HG03432 (cell line): Measurements from ENCODE around the gene WSB2.

Source experiments
- ATAC-seq: cut with Tn5 transposase; IDR thresholded peaks from one replicate; pipeline ENCODE4 v1.9.1; 2021; ENCODE audit warnings: mild to moderate bottlenecking, moderate library complexity; ENCODE audit not compliant: unreplicated experiment

The WSB2 gene

DNA sequence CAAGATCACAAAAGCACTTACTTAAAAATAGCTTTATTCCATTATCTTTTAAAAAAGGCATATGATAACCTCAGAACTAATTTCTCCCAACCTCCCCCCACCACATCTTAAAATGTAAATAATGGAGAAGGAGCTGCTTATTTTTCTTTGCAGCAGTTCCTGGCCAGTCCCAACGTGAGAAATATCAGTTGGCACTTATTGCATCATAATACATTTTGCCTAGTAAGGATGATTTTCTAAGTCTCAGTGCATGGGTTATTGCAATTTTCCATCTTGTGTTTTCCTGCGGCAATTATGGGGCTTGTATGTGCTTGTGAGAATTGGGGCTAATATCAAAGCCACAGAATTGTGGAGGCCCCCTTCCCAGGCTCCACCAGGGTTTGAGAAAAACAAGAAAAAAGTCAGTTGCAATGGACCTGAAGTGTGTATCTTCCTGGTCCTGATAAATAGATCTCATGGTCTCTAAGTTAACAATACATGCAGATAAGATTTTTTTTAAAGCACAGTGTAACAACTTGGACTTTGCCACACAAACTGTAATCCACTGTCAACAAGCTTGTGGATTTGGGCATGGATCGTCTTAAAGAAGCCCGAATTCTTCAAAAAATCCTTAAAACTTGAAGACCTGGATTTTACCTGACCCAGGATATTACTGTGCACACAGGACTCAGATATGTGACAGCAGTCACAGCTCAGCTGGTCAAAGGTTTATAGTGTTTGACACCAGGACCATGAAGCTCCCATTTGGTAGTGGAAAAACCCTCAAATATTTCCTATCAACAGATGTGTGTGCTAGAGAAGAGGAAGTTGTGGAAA lies 2.8 kb upstream of the WSB2 start:
- no peak for ATAC-seq

DNA sequence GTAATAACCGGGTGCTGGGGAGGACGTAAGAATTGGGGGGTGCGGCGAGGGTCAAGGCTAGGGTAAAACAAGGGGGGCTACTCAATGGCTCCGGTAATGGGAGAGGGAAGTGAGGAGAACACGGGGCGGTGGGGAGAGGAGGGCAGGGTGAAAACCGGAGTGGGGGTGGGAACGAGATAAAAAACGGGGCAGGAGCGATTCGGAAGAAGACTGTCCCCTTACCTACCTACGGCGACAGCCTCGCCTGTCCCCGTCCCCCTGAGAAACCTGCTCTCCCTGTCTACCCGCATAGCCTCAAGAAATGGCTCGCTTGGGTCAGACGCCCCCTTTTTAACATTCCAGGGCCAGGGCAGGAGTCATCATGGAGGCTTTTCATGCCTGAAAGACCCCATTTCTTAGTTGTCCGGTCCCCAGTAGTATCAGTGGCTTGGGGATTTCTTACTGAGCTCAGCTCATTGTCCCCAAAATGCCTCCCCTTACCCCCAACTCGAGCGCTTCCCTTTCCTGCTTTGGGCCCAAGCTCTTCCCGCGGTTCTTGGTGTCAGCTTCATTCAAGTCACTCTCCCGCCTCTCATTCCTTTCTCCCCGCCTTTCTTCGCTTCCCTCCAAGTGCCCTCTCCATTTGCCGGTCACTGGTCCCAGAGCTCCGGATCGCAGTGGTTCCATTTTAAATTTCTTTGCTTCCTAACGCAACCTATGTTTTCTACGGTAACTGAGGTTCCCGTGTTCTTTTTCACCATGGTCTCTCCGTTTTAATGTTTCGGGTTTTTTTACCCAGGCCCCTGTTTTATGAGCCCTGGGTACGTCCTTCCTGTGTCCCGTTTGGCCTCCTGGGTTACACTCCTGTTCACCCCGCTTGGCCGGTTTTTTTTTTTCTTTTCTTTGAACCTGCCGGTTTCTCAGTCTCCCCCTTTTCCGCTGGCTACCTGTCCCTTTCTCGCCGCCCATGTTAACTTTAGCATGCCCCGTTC lies 1.2 kb upstream of the WSB2 start:
- ATAC-seq, result no peak

DNA sequence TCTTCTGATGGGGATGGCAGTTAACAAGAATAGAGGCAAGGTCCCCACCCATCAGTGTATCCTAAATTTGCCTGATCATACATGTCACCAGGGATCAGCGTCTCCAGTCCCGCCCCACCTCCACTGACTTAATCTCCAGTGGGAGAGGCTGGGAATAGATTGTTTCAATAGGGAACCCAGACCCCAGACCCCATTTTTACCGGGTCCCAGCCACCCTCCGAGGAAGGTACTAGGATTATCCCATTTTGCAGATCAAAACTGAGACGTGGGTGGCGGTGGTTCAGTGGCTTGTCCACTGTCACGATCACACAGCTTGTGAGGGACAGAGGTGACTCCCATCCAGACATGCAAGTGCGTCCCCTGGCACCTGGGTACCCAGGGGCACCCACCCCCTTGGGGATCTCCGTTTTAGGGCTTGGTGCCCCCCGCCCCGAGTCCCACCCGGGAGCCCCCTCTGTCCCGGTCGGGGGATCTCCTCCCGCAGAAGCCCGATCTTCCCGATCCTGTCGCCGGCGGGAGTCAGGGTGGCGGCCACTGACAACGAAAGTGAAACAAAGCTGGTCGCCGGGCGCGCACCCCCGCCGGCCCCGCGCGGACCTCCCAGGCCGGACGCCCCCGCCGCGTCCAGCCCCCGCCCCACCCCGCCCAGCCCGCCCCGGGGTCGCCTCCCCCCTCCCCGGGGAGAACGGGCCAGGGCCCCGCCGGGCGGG lies 523 bp downstream of the WSB2 start:
- peak; percentile 38 for ATAC-seq

DNA sequence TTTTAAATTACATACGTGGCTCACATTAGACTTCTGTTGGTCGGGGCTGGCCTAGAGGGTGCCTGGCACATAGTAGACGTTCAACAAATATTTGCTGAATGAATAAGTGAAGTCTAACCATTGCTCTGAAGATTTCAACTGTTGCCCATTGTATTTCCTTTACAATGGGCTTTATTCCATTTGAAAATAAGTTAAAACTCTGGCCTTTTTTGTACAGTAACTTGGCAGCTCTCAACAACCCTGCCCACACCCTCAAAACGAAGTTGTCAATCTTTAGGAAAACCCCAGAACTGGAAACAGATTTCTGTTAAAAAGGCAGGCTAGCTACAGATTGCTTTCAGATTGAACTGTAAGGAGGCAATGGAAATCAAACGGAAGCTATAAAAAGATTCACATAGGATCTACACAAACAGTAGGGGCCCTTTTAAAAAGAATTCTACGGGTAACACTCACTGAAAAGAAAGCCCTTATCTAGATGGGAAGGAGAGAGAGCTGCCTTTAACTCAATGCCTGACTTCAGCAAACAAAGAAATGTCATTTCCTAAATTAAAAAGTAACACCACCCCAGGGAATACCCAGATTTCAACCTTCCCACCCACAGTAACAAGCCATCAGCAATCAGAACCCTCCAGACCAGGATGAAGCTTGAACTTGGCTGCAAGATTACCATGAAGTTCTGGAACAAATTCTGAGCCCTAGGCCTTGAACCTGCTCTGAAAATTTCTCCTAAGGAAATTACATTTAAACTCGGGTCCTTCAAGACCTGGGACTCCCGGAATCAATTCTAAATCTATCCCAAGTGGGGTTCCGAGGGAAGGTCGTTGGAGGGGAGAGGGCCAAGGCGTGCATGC lies 1.4 kb downstream of the WSB2 start:
- no peak for ATAC-seq

DNA sequence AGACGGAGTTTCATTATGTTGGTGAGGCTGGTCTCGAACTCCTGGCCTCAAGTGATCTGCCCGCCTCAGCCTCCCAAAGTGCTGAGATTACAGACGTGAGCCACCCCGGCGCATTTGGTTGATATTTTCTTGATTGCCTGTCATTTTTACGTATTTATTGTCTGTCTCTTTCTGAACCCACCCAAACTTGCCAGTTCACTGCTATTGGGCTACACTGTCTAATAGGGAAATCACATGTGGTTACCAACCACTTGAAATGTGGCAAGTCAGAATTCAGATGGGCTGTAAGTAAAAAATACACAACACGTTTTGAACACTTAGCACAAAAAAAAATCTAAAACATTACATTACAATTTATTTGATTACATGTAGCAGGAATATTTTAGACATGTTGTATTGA lies 2.1 kb downstream of the WSB2 start:
- no peak for ATAC-seq

DNA sequence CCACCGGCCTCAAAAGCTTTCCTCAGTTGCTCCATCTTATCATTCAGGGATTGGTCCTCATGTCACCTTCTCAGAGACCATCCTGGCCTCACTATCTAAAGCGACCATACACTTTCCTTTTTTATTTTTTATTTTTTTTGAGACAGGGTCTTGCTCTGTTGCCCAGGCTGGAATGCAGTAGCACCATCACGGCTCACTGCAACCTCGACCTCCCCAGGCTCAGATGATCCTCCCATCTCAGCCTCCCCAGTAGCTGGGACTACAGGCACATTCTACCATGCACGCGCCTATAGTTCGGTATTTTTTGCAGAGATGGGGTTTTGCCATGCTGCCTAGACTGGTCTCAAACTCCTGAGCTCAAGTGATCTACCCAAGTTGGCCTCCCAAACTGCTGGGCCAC lies 2.8 kb downstream of the WSB2 start:
- no peak for ATAC-seq

DNA sequence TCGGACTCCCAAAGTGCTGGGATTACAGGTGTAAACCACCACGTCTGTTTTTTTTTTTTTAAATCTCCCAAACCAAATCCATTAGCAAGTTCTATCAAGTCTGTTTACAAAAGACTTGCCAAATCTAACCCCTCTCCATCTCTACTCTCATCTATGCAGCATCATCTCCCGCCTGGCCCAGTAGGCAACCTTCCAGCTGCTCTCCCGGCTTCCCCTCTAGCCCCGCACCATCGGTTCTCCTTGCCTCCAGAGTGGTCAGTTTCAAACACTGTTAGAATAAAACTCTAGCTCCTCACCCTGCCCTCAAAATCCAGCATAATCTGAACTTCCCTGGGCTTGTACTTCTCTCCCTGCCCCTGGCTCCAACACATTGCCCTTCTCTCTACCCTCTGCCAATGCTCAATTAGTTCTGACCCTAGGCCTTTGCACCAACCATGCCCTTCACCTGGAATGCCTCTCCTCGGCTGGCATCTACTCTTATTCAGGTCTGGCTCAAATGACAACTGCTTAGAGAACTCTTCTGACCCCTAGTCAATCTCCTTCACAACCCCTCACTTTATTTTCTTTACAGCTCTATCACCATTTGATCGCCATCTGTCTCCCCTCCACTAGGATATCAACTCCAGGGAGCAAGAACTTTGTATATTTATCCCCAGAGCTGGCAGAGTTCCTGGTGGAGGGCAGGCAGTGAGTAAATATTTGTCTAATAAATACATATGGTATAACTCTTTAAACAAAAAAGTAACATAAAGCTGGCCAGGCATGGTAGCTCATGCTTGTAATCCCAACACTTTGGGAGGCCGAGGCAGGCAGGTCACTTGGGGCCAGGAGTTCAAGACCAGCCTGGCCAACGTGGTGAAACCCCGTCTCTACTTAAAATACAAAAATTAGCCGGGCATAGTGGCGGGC lies 4.9 kb downstream of the WSB2 start:
- no peak for ATAC-seq

DNA sequence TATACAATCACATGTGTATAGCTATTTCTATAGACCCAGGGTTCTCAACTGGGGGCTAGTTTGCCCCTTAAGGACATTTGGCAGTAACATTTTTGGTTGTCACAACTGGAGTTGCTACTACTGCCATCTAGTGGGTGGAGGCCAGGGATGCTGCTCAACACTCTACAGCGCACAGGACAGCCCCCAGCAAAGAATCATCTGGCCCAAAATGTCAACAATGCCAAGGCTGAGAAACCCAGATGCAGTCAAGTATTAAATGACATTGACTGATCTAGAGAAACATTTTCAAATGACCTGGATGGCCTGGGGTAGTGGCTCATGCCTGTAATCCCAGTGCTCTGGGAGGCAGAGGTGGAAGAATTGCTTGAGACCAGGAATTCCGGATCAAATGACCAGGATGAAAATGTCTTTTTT lies 5.8 kb downstream of the WSB2 start:
- peak; percentile 65 for ATAC-seq

DNA sequence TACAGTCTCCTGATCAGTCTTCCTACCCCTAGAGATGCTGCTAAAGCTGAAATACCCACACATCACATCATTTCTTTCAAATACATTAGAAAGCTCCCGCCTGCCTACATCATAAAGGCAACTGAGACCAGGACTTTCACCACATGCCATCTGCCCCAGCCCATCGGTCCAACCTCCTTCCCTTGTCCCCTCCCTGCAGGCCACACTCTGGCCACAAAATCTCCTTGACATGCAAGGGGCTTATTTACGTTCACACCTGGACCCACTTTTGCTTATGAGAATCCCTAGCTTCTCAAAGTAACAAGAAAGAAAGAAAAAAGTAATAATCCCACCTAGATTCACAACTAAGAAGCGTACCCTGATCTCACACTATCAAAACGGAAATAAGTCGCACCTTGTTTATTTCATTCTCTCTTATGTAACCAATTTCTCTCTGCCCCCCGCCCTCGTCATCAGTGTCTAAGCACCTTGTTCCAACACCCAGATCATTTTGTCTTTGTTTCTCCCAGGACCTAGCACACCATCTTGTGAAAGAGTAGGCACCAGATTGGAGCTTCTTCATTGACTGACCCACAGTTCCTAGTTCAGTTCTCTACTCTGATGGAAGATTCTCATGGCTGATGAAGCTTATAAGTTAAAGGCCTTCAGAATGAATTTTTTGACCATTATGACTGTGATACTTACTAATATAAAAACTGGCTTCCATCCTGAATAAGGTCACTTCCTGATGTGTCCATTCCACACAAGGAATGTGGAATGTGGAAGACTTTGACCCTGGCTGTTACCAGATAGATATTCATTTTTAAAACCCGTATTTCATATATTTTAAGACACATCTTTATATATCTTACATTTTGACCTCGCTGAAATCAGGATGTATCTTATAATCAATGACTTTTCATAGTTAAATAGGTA lies 7.7 kb downstream of the WSB2 start:
- ATAC-seq, result no peak

DNA sequence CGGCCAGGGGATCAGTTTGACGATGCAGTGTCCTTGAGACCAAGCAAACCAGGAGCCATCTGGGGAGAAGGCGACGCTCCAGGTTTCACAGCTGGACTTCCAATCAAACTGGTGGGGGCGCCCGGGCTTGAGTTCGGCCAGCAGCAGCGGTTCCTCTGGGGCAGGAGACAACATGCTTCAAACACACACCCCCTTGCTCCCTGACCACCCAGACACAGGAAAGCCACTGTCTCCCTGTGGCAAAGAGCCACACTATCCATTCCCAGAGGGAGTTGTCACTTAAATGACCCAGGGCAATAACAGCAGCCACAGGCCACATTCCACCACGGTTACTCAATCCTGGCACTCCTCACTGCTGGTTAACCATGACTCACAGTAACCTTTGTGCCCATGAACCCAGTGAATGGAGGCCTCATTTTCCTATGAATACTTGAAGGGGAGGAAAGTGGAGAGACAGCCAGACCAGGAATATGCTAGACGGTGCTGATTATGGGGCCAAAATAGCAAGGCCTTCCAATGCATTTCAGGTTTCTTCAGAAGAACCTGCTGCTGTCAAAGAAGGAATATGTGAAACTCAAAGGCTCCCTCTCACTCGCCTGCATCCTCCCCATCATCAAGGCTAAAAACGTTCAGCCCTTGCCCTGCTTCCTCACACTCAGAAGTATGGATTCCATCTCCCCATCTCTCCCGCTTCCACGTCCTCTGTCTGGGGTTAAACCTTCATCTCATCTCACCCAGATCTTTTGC lies 8.5 kb downstream of the WSB2 start:
- ATAC-seq, result no peak

DNA sequence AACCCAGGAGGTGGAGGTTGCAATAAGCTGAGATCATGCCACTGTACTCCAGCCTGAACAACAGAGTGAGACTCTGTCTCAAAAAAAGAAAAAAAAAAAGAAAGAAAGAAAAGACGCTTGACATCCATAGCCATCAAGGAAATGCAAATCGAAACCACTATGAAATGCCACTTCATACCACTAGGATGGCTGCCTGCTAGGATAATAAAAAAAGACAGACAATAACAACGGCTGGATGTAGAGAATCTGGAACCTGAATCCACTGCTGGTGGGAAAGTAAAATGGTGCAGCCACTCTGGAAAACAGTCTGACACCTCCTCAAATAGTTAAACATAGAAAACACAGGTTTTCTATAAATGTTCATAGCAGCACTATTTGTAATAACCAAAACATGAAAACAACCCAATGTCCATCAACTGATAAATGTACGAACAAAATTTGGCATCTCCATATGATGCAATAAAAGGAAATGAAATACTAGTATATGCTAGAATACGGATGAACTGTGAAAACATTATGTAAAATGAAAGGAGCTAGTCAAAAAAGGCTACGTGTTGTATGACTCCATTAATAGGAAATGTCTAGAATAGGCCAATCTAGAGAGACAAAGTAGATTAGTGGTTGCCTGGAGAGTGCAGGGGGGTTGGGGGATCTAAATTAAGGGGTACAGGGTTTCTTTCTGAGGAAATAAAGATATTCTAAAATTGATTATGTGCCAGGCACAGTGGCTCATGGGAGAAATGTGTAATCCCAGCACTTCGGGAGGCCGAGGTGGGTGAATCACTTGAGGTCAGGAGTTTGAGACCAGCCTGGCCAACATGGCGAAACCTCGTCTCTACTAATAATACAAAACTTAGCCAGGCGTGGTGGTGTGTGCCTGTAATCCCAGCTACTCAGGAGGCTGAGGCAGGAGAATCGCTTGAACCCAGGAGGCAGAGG lies 9.7 kb downstream of the WSB2 start:
- no peak for ATAC-seq

DNA sequence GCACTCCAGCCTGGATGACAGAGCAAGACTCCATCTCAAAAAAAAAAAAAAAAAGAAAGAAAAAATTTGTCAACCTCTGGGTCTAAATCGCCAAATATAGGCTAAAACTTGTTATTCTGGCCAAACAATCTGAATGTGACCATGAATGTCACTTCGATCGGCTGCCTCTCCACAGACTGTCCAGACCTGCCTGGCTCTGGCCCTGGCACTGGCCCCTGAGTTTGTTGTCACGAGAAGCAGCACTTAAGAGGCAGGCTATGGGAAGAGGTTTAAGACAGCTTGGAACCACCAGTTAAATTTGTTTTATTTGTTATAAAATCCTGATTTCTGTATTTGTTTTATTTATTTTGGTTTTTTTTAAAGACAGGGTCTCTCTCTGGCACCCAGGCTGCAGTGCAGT lies 14.5 kb downstream of the WSB2 start:
- ATAC-seq, result no peak

DNA sequence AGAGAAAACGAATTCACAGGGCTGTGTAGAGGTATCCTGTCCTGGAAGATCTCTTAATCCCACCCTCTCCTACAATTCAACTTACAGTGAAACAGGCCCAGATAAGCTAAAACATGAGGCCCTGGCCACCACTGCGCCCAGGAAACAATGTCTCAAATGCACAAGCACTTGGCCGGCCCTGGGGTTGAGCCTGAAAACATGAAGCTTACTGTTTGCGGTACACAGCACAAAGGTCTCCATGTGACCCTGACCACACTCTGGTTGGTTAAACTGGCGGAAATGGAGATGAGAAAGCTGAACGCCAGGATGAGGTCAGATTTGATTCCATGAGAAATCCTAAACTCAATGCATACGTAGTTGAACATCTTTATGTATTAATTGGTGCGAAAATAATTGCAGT lies 16.4 kb downstream of the WSB2 start:
- no peak for ATAC-seq

DNA sequence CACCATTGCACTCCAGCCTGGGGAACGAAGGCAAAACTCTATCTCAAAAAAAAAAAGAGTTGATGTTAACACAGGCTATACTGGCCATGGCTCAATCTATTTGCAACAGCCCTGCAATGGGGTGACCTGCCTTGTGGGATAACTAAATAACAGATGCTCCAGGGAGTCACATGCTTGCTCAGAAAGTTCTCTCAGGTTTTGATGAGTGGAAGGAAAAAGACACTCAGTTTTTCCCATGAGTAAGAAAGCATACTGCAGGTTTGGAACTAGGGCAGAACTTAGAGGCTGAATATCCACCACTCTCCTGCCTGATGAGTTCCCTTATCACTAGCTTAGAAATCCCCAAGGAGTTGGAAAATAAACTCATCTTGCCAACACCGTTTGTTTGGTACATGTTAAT lies 16.9 kb downstream of the WSB2 start:
- ATAC-seq, result no peak

DNA sequence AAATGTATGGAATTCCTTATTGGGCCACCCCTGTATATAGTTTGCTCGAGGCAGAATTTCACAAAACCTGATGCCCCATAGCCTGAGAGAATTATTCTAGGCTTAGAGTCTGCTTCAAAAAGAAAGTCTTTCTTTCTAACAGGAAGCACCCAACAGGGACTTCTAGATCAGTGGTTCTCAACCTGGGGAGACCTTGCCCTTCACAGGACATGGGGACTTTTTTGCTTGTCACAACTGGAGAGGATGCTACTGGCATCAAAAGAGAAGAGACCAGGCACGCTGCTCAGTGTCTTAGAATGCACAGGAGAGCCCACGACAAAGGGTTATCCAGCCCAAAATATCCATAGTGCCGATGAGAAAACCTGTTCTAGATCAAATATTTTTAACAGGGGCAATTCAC lies 18.9 kb downstream of the WSB2 start:
- no peak for ATAC-seq

DNA sequence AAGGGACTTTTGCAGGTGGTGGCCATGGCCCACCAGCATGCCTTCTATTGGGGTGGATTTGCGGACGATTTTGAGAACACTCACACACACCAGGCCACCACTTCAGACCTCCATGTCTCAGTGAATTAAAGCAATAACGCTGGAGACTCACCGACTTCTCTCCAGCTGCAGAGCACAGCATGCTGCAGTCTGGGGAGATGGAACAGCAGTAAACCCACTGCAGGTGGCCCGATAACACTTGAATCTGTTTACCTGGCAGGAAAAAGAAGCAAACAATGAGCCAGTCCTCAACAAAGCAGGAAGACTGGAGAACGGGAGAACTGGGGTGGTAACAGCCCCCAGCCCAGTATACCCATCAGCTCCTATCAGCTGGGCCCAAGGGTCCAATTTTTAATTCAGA lies 22.8 kb downstream of the WSB2 start:
- ATAC-seq, result no peak
